NB4 (cell line): ENCODE measurements around the gene INPP5E.

Source experiments
- CTCF ChIP-seq: IDR thresholded peaks from one replicate; pipeline ENCODE4 v1.5.1; 2012; ENCODE audit warnings: low read depth, low read length
- MAX ChIP-seq: IDR thresholded peaks from 2 replicates; pipeline ENCODE4 v1.6.1; 2011; ENCODE audit warnings: low read depth, low read length

- TF ChIP-seq MAX = no peak
- TF ChIP-seq CTCF = no peak
Observed at GRCh38 chr9:136424750-136425362, 14.8 kb downstream of the INPP5E start.
